ENCODE data around the gene COL6A1.

COL6A1 gene

GRCh38 chr21:46038341-46038829 lies 56.8 kb downstream of the COL6A1 start:
- no peak for DNase-seq (ENCODE audit: low read depth)
- TF ChIP-seq, protein P1, sequence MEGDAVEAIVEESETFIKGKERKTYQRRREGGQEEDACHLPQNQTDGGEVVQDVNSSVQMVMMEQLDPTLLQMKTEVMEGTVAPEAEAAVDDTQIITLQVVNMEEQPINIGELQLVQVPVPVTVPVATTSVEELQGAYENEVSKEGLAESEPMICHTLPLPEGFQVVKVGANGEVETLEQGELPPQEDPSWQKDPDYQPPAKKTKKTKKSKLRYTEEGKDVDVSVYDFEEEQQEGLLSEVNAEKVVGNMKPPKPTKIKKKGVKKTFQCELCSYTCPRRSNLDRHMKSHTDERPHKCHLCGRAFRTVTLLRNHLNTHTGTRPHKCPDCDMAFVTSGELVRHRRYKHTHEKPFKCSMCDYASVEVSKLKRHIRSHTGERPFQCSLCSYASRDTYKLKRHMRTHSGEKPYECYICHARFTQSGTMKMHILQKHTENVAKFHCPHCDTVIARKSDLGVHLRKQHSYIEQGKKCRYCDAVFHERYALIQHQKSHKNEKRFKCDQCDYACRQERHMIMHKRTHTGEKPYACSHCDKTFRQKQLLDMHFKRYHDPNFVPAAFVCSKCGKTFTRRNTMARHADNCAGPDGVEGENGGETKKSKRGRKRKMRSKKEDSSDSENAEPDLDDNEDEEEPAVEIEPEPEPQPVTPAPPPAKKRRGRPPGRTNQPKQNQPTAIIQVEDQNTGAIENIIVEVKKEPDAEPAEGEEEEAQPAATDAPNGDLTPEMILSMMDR (IDR thresholded peaks at IDR 0.05; ENCODE audit: control insufficient read depth, extremely low read depth, insufficient read depth), result no peak
- no peak overlapping the region for H3K4me3 ChIP-seq (ENCODE audit: low read depth, low read length)

DNA sequence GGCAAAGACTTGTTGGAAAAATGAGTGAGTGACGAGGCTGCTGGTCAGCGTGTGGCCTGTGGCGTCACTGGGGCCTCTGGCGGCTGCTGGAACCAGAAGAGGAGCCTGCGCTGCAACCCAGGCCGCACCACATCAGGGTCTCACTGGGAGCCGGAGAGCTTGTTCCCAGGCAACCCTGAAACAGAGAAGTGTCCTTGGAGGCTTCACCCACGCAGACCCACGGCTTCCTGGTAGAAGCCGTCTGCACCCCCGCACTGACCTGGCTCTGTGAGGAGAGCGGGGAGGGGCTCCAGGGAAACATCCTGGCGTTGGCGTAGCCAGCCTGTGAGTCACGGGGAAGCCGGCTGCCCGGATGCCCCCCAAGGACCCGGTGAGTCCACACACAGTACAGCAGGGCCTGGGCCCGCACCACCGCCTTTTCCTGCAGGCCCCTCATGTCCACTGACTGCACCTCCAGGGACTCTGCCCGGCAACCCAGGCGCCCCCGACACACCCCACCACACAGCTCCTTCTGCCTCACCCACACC lies 57.4 kb downstream of the COL6A1 start:
- no peak for DNase-seq (ENCODE audit: low read depth)
- no peak overlapping the region for H3K4me3 ChIP-seq (ENCODE audit: low read depth, low read length)
- TF ChIP-seq, protein P1 (IDR thresholded peaks at IDR 0.05; ENCODE audit: control insufficient read depth, extremely low read depth, insufficient read depth), result no peak

GRCh38 chr21:46039891-46040660 lies 58.5 kb downstream of the COL6A1 start:
- no peak overlapping the region for H3K4me3 ChIP-seq (ENCODE audit: low read depth, low read length)
- DNase-seq (ENCODE audit: low read depth), result no peak
- TF ChIP-seq, protein P1 (IDR thresholded peaks at IDR 0.05; ENCODE audit: control insufficient read depth, extremely low read depth, insufficient read depth), result no peak

DNA sequence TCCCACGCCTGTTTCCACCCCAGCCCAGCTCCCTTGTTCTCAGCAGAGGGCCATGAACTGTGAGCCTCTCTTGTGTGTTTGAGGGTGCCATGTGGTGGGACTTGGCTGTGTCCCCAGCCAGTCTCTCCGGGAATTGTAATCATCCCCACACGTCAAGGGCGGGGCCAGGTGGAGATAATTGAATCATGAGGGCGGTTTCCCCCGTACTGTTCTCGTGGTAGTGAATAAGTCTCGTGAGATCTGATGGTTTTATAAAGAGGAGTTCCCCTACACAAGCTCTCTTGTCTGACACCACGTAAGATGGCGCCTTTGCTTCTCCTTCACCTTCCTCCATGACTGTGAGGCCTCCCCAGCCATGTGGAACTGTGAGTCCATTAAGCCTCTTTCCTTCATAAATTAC lies 59.1 kb downstream of the COL6A1 start:
- TF ChIP-seq, protein P1 (IDR thresholded peaks at IDR 0.05; ENCODE audit: control insufficient read depth, extremely low read depth, insufficient read depth), result no peak
- DNase-seq (ENCODE audit: low read depth), result no peak
- no peak overlapping the region for H3K4me3 ChIP-seq (ENCODE audit: low read depth, low read length)

DNA sequence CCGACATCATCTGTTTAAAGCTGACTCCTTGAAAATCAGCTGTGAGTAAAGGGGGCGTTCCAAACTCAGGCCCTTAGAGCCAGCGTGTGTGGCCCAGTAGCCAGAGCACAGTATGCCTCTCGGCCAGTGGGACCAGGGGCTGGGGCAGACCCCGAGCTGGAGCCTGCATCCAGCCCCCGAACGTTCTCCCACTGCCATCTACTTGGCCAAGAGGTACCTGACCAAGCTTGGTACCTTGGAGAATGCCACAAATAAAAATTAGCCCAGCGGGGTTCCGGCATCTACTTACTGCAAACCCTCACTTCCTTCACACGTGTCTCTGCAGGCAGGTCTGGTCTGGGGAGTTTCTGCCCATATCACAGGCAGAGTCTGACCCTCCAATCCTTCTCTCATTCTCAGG lies 59.6 kb downstream of the COL6A1 start:
- no peak for DNase-seq (ENCODE audit: low read depth)
- no peak overlapping the region for H3K4me3 ChIP-seq (ENCODE audit: low read depth, low read length)
- TF ChIP-seq, protein P1 (IDR thresholded peaks at IDR 0.05; ENCODE audit: control insufficient read depth, extremely low read depth, insufficient read depth), result no peak

GRCh38 chr21:46045154-46045553 lies 63.6 kb downstream of the COL6A1 start:
- TF ChIP-seq, protein P1 (IDR thresholded peaks at IDR 0.05; ENCODE audit: control insufficient read depth, extremely low read depth, insufficient read depth), result no peak
- H3K4me3 ChIP-seq (ENCODE audit: low read depth, low read length), result no peak overlapping the region
- no peak for DNase-seq (ENCODE audit: low read depth)
